ENCODE data around the gene XRN2. TPM values are rescaled to one million over a fixed set of nuclear protein-coding genes. Genes with fewer than 3 reads are reported as not detected.

The XRN2 gene
- total RNA-seq, 1 experiment from 2014 or later: 118 TPM

GRCh38 chr20:21387528-21387927 is 84.4 kb downstream of the XRN2 start:
- DNase-seq (ENCODE audit: low spot score): no peak
- Mint-ChIP-seq H3K27me3 (ENCODE audit: low read depth) (peaks cover 23% of the 10 kb centered on the region), H3K9me3 (no peaks in the 10 kb centered on the region), H3K4me1 (peaks cover 47% of the 10 kb centered on the region), H3K36me3 (peaks cover 32% of the 10 kb centered on the region), H3K4me3 (no peak overlapping the region), H3K27ac (no peak overlapping the region)
- TF ChIP-seq JAZF1 (CRISPR knock-in tag; IDR thresholded peaks at IDR 0.05) (no peak), ZNF219 (CRISPR knock-in tag; IDR thresholded peaks at IDR 0.05; ENCODE audit: borderline replicate concordance) (no peak)
- CTCF ChIA-PET: interaction anchor here (0.6 to 0.7 kb wide), 2 partner anchors 119 to 360 kb away, joined by 3 read pairs; no protein-coding TSS in a partner anchor
- no peak for ATAC-seq
- POLR2A ChIA-PET: no interaction called here

GRCh38 chr20:21388566-21388965 is 85.4 kb downstream of the XRN2 start:
- Mint-ChIP-seq H3K27ac (no peak overlapping the region), H3K9me3 (no peaks in the 10 kb centered on the region), H3K36me3 (peaks cover 30% of the 10 kb centered on the region), H3K4me1 (peaks cover 55% of the 10 kb centered on the region), H3K27me3 (ENCODE audit: low read depth) (peaks cover 33% of the 10 kb centered on the region), H3K4me3 (no peak overlapping the region)
- DNase-seq (ENCODE audit: low spot score): no peak
- POLR2A ChIA-PET: no interaction called here
- TF ChIP-seq SOX15 (CRISPR knock-in tag; IDR thresholded peaks at IDR 0.05) (no peak), USF1 (CRISPR knock-in tag; IDR thresholded peaks at IDR 0.05) (no peak), NR2C2 (CRISPR knock-in tag; IDR thresholded peaks at IDR 0.05) (no peak), ZNF317 (CRISPR knock-in tag; IDR thresholded peaks at IDR 0.05; ENCODE audit: borderline replicate concordance, low read depth) (no peak), HMGXB4 (CRISPR knock-in tag; IDR thresholded peaks at IDR 0.05) (no peak), ETV6 (CRISPR knock-in tag; IDR thresholded peaks at IDR 0.05) (no peak), STAT6 (CRISPR knock-in tag; conservative IDR thresholded peaks at IDR 0.05; ENCODE audit: low read depth) (no peak), ATF2 (CRISPR knock-in tag; IDR thresholded peaks at IDR 0.05; ENCODE audit: borderline replicate concordance, low read depth) (no peak), ZNF219 (CRISPR knock-in tag; IDR thresholded peaks at IDR 0.05; ENCODE audit: borderline replicate concordance) (no peak), FOXP4 (CRISPR knock-in tag; IDR thresholded peaks at IDR 0.05) (no peak), IRF1 (CRISPR knock-in tag; IDR thresholded peaks at IDR 0.05) (no peak), RELA (CRISPR knock-in tag; IDR thresholded peaks at IDR 0.05; ENCODE audit: borderline replicate concordance) (no peak), OVOL2 (CRISPR knock-in tag; IDR thresholded peaks at IDR 0.05; ENCODE audit: borderline replicate concordance) (no peak), TP53 (CRISPR knock-in tag; IDR thresholded peaks at IDR 0.05) (no peak), ZNF671 (CRISPR knock-in tag; IDR thresholded peaks at IDR 0.05) (no peak), GABPB1 (CRISPR knock-in tag; IDR thresholded peaks at IDR 0.05) (no peak), CREM (CRISPR knock-in tag; IDR thresholded peaks at IDR 0.05) (no peak), CDX4 (CRISPR knock-in tag; IDR thresholded peaks at IDR 0.05; ENCODE audit: borderline replicate concordance) (no peak), ZNF138 (CRISPR knock-in tag; conservative IDR thresholded peaks at IDR 0.05) (no peak), CTCF (IDR thresholded peaks at IDR 0.05) (no peak)
- CTCF ChIA-PET: no interaction called here
- ATAC-seq: no peak
